ENCODE data around the gene ZNF443.
A peak's percentile ranks its signal among the peaks of the same experiment; 100 is the strongest.
"Not testable (repeated sequence)": the region's sequence is repeated elsewhere in the genome, so short reads cannot be mapped to it uniquely, and the experiment has no call there.

Gene ZNF443

DNA sequence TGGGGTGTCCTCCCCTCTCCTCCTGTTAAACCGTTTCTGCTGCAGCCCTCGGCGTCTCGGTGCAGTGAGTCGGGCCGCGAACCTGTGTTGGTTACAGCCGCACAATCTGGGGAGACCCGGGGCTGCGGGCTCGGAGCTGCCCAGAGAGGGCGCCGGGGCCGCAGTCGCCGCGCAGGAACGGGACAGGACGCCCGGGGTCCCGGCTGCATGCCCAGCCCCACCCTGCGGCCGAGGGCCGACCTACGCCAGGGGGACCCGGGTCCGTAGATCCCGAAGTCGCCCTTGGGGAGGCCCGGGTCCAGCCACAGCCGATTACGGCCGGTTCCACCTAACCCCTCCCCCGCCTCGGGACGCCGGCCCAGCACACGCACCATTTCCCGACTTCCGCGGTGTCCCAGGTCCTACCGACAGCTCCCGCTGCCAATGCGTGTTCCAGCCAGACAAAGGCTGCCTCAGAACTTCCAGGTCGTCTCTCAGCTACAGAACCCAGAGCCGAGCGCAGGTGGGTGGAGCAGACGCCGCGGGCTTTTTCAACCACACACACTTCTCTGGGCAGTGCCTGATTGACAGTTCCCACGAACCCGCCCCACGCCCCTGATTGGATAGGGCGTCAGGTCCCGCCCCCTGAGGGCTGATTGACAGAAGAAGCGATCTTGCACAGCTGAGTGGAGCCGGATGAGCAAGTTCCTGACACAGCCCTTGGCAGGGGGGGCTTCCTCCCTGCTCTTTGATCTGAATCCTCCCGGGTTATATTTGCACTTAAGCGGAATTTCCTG, at the start of gene ZNF443:
Gene ZNF443 (minus strand): TSS at position 481 of the 776 bp plus-strand sequence. CDS start 107 bp downstream, at position 374.
- DNase-seq = peak; percentile 99

DNA sequence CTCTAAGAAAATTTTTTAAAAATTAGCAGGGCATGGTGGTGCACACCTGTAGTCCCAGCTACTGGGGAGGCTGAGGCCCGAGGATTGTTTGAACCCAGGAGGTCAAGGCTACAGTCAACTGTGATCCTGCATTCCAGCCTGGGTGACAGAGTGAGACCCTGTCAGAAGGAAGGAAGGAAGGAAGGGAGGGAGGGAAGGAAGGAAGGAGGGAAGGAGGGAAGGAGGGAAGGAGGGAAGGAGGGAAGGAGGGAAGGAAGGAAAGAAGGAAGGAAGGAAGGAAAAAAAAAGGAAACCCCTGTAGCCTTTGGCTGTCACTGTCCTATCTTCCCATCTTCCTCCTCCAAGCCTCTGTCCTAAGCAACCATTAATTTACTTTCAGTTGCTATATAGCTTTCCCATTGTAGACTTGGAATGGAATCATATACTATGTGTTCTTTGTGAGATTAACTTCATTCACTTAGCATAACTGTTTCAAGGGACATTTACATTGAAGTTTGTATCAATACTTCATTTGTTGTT, 45.5 kb upstream of the ZNF443 start:
- DNase-seq = not testable (repeated sequence)

DNA sequence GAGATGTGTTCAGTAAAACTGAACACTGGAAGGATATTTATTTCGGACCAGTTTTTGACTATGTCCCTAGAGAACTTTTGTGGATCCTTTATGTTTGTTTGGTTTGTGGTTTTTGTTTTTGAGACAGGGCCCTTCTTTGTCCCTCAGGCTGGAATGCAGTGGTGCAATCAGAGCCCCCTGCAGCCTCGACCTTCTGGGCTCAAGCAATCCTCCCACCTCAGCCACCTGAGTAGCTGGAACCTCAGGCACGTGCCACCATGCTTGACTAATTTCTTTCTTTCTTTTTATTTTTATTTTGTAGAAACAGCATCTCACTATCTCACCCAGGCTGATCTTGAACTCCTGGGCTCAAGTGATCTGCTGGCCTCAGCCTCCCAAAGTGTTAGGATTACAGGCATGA, 44.8 kb upstream of the ZNF443 start:
- no peak for DNase-seq

- DNase-seq = no peak
Observed at GRCh38 chr19:12485052-12485416, 44.2 kb upstream of the ZNF443 start.

- DNase-seq = peak; percentile 92
Observed at GRCh38 chr19:12484371-12485051, 43.7 kb upstream of the ZNF443 start, which contains the start of gene ZNF709. ZNF709 (minus strand) TSS chr19:12484816; CDS start chr19:12484657, 159 bp downstream.

DNA sequence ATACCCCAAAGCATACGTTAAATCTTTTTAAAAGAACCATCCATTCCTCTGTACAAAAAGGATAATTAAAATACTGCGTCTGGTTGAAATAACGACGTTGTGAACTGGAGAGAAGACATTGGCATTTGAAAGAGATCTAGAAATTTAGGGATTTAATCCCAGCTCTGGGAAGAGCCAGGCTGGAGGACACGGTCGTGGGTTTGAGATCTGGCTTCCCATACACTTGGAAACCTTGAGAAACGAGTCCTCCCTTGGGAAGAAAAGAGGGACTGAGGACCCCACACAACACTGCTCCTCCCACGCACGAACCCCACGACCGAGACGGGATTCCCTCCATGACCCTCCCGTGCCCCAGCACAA, 43.2 kb upstream of the ZNF443 start:
- DNase-seq = no peak

DNA sequence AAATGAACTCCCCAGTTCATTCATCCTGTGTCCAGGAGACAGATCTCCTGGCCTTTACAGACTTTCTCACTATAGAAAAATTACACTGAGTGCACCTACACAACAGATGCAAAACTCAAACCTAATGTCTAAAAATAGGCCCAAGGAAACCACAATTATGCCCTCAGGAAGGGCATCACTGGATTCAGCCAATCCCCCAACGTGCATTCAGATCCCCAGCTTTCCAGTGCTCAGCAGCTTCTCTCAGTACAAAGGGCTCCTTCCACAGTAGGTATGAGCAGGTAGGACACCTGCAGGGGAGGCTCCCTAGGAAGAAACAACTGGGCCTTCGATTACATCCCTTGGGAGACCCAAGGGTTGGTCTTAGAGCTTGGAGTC, 41.7 kb upstream of the ZNF443 start:
- DNase-seq = no peak

DNA sequence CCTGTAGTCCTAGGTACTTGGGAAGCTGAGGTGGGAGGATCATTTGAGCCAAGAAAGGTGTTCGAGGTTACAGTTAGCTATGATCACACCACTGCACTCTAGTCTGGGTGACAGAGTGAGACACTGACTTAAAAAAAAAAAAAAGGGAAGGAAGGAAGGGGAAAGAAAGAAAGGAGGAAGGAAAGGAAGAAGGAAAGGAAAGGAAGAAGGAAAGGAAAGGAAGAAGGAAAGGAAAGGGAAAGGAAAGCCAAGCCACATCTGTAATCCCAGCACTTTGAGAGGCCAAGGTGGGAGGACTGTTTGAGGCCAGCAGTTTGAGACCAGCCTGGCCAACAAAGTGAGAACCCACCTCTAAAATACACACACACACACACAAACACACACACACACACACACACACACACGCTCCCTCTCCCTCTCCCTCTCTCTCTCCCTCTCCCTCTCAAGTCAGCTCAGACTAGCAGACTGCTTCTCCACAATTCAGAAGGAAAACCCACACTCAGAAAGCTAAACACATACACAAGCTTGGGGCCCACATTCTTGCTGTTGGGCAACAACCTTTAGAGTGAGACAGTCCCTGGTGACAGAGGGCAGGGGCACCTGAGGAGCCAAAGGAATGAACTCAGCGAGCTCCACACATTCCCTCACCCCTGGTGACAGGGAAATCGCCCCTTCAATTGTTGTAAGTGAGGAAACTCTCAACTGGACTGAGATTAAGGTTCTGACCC, 41.1 kb upstream of the ZNF443 start:
- DNase-seq = no peak

DNA sequence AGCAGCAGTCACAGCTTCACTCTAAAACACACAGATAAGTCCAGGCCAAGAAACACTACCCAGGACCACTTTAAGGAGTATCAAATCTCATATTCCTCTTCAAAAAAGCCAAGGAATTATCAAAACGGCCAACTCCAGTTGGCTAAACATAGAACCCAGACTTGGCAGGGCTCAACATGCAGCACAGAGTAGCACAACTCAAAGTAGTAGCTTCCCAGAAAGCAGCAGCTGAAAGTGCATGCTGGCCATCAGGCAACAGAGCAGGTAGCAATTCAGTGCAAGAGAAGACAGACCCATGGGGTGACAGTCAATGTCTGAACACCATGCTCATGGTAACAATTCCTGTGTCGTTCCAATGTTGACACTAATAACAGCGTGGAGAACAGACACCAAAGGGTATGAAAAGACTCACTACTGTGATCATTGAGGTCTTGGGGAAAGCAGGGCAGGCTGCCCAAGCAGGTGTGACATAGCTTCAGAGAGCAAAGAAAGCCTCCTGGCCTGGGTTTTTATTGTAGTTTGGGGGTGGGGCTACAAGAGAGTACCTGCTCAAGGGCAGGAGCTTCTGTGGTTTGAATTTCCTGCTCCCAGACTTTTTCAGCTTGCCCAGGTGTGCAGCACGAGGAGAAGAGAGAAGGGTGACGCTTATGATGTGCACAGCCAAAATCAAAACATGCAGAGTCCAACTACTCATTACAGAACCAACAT, 37.6 kb upstream of the ZNF443 start:
- DNase-seq = no peak

GRCh38 chr19:12467651-12468050, 26.8 kb upstream of the ZNF443 start:
- DNase-seq = not testable (repeated sequence)

- DNase-seq = no peak
Observed at GRCh38 chr19:12465211-12465610, 24.4 kb upstream of the ZNF443 start.

DNA sequence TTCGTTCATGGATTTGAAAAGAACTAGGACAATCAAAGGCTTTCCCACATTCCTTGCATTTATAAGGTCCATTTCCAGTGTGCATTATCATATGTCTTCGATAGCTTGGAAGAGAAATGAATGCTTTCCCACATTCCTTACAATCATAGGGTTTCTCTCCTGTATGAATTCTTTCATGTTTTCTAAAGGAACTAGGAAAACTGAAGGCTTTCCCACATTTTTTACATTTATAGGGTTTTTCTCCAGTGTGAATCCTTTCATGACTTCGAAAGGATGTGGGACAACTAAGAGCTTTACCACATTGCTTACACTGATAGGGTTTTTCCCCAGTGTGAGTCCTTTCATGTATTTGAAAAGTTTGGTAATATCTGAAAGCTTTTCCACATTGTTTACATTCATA, 23.9 kb upstream of the ZNF443 start:
- DNase-seq = no peak

- DNase-seq = not testable (repeated sequence)
Observed at GRCh38 chr19:12464139-12464538, 23.3 kb upstream of the ZNF443 start.

DNA sequence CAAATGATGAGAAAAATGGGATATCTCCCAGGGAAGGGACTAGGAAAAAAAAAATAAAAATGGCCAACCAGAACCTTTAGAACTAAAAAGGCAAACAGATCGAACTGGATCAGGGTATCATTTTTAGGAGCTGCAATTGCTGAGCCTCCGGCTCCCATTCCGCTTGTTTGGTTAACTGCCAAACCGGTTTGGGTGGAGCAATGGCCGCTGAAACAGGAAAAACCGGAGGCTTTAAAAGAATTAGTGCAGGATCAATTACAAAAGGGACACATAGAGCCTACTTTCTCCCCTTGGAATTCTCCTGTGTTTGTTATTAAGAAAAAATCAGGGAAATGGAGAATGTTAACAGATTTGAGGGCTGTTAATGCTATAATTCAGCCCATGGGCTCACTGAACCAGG, 12.7 kb upstream of the ZNF443 start:
- DNase-seq = no peak

GRCh38 chr19:12450844-12451243, 10.0 kb upstream of the ZNF443 start:
- DNase-seq = no peak

GRCh38 chr19:12448808-12449207, 8.0 kb upstream of the ZNF443 start:
- no peak for DNase-seq

- DNase-seq = peak; percentile 39
Observed at GRCh38 chr19:12439686-12440540, 908 bp downstream of the ZNF443 start.

- DNase-seq = not testable (repeated sequence)
Observed at GRCh38 chr19:12430726-12431299, 10.0 kb downstream of the ZNF443 start.

DNA sequence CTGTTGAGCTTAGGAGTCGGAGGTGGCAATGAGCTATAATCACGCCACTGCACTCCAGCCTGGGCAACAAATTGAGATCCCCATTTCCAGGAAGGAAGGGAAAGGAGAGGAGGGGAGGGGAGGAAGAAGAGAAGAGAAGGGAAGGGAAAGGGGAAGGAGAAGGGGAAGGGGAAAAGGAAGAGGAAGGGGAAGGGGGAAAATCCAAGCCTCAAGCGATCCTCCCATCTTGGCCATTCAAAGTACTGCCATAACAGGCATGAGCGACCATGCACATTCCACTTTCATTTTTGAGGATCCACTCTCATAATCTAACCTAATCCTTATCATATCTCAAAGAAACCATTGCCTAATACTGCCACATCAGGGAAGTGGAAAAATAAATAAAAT, 14.9 kb downstream of the ZNF443 start:
- no peak for DNase-seq

- DNase-seq = peak; percentile 4
Observed at GRCh38 chr19:12425236-12425887, 15.5 kb downstream of the ZNF443 start.

GRCh38 chr19:12417273-12417672, 23.5 kb downstream of the ZNF443 start:
- not testable (repeated sequence) for DNase-seq

Measured in hematopoietic multipotent progenitor cell treated with erythropoietin and hydrocortisone succinate and interleukin-3 and kit ligand, for 6 days (in vitro differentiated cells).